CD8-positive, alpha-beta memory T cell (primary cell): ENCODE results near the gene MLLT10. TPM values are rescaled to one million over a fixed set of nuclear protein-coding genes. Genes with fewer than 3 reads are reported as not detected.
"Not testable (repeated sequence)": the region's sequence is repeated elsewhere in the genome, so short reads cannot be mapped to it uniquely, and the experiment has no call there.

Source experiments
- CTCF ChIA-PET: fragments of 350-600 bp; sonication (Branson Sonifier 250); formaldehyde crosslinking; loops from one replicate; lab custom pipeline; 2021; ENCODE audit warnings: antibody characterized with exemption; lab: Charles Lee
- POLR2A ChIA-PET: fragments of 350-600 bp; sonication (Branson Sonifier 250); formaldehyde crosslinking; loops from one replicate; lab custom pipeline; 2021; ENCODE audit warnings: antibody characterized with exemption; lab: Charles Lee
- DNase-seq, 5 donors: peaks; one replicate each; pipeline versions ENCODE4 v3.0.0 to v3.0.0-alpha.2; 2020 to 2022; ENCODE audit warnings: mixed read lengths in 1 of 5
- H3K27ac ChIP-seq: one replicate; pipeline ENCODE4 v1.7.0; 2013; ENCODE audit warnings: low read depth, mild to moderate bottlenecking, low read length, moderate library complexity
- H3K27me3 ChIP-seq: 2 replicates; pipeline ENCODE4 v1.7.0; 2013; ENCODE audit warnings: low read length, mild to moderate bottlenecking; ENCODE audit not compliant: insufficient read depth, poor library complexity, severe bottlenecking
- H3K36me3 ChIP-seq: 2 replicates; pipeline ENCODE4 v1.7.0; 2013; ENCODE audit warnings: mild to moderate bottlenecking, low read length, moderate library complexity; ENCODE audit not compliant: insufficient read depth
- H3K4me1 ChIP-seq: 2 replicates; pipeline ENCODE4 v1.7.0; 2013; ENCODE audit warnings: mild to moderate bottlenecking, low read length, moderate library complexity; ENCODE audit not compliant: insufficient read depth
- H3K4me3 ChIP-seq: 2 replicates; pipeline ENCODE4 v1.7.0; 2013; ENCODE audit warnings: mild to moderate bottlenecking, low read length
- H3K9me3 ChIP-seq: 2 replicates; pipeline ENCODE4 v1.7.0; 2013; ENCODE audit warnings: mild to moderate bottlenecking, low read length
- H3K27ac Mint-ChIP-seq, 8 donors: one replicate each; pipeline ENCODE4 v1.8.0; 2020 to 2021; ENCODE audit warnings: mixed read lengths in 8 of 8, mild to moderate bottlenecking in 6 of 8, inconsistent platforms in 3 of 8, moderate library complexity in 3 of 8
- H3K27me3 Mint-ChIP-seq, 2 donors: one replicate each; pipeline ENCODE4 v1.8.0; 2020 to 2021; ENCODE audit warnings: mixed read lengths in 2 of 2, mild to moderate bottlenecking in 1 of 2, moderate library complexity in 1 of 2
- H3K36me3 Mint-ChIP-seq, 3 donors: one replicate each; pipeline ENCODE4 v1.8.0; 2020 to 2021; ENCODE audit warnings: mixed read lengths in 3 of 3, inconsistent platforms in 1 of 3, mild to moderate bottlenecking in 1 of 3
- H3K4me1 Mint-ChIP-seq, 3 donors: one replicate each; pipeline ENCODE4 v1.8.0; 2020 to 2021; ENCODE audit warnings: mixed read lengths in 3 of 3, inconsistent platforms in 1 of 3, mild to moderate bottlenecking in 1 of 3
- H3K4me3 Mint-ChIP-seq, 7 donors: one replicate each; pipeline ENCODE4 v1.8.0; 2020 to 2021; ENCODE audit warnings: mixed read lengths in 7 of 7, mild to moderate bottlenecking in 6 of 7, moderate library complexity in 4 of 7, inconsistent platforms in 2 of 7
- H3K9me3 Mint-ChIP-seq, 5 donors: one replicate each; pipeline ENCODE4 v1.8.0; 2020 to 2022; ENCODE audit warnings: mixed read lengths in 5 of 5, mild to moderate bottlenecking in 3 of 5, moderate library complexity in 2 of 5, inconsistent platforms in 1 of 5
- polyA plus RNA-seq: library from polyadenylated mRNA; unstranded; fragments of 300-500 nt; fragmentation: Illumina TruSeq; gene quantifications from one replicate; pipeline ENCODE4 v1.2.3, GENCODE V29; 2021
- total RNA-seq, 2 experiments: library from RNA; stranded (reverse); gene quantifications; one replicate each; pipeline ENCODE4 v1.2.3, GENCODE V29; 2021

The MLLT10 gene
- total and polyA plus RNA-seq, 3 experiments from 2014 or later, result 7.4 to 37.2 (median 35.6) TPM

GRCh38 chr10:21707498-21707897 lies 173.5 kb downstream of the MLLT10 start:
- no peaks in the 10 kb centered on the region for H3K27me3 Mint-ChIP-seq
- H3K27ac Mint-ChIP-seq, result peak overlapping the region in 1 of 8 donors; percentile 34
- ChIA-PET CTCF (no interaction called here), POLR2A (no interaction called here)
- Histone ChIP-seq H3K27ac (no peak overlapping the region), H3K4me3 (no peak overlapping the region), H3K4me1 (peaks cover 14% of the 10 kb centered on the region), H3K9me3 (no peaks in the 10 kb centered on the region), H3K36me3 (no peaks in the 10 kb centered on the region), H3K27me3 (no peaks in the 10 kb centered on the region)
- H3K9me3 Mint-ChIP-seq, result no peaks in the 10 kb centered on the region
- no peak for DNase-seq
- H3K4me3 Mint-ChIP-seq, result no peak overlapping the region
- H3K36me3 Mint-ChIP-seq, result peaks cover 14 to 49% (median 34%) of the 10 kb centered on the region in 3 donors
- H3K4me1 Mint-ChIP-seq, result peaks cover 33 to 48% (median 46%) of the 10 kb centered on the region in 3 donors

- Mint-ChIP-seq H3K9me3 (no peaks in the 10 kb centered on the region), H3K27ac (peak overlapping the region in 2 of 8 donors; percentile 13 to 42), H3K27me3 (no peaks in the 10 kb centered on the region), H3K4me3 (no peak overlapping the region), H3K4me1 (peaks cover 6 to 10% (median 10%) of the 10 kb centered on the region in 3 donors), H3K36me3 (peaks cover 21 to 69% (median 28%) of the 10 kb centered on the region in 3 donors)
- no peaks in the 10 kb centered on the region for H3K27me3 ChIP-seq
- no peak overlapping the region for H3K27ac ChIP-seq
- H3K4me3 ChIP-seq, result no peak overlapping the region
- CTCF ChIA-PET, result no interaction called here
- H3K9me3 ChIP-seq, result no peaks in the 10 kb centered on the region
- DNase-seq, result no peak
- H3K36me3 ChIP-seq, result peaks cover 4% of the 10 kb centered on the region
- POLR2A ChIA-PET, result interaction anchor here (0.6 kb wide), 1 partner anchor 648 kb away, joined by 3 read pairs; no protein-coding TSS in a partner anchor
- no peaks in the 10 kb centered on the region for H3K4me1 ChIP-seq
Measured at GRCh38 chr10:21712975-21713374, 178.9 kb downstream of the MLLT10 start.

GRCh38 chr10:21715531-21716195 lies 181.6 kb downstream of the MLLT10 start:
- Mint-ChIP-seq H3K27ac (peak overlapping the region in 1 of 8 donors; percentile 10), H3K4me1 (peaks cover 2 to 16% (median 9%) of the 10 kb centered on the region in 3 donors), H3K36me3 (peaks cover 13 to 64% (median 20%) of the 10 kb centered on the region in 3 donors), H3K4me3 (no peak overlapping the region), H3K9me3 (no peaks in the 10 kb centered on the region), H3K27me3 (no peaks in the 10 kb centered on the region)
- peaks cover 4% of the 10 kb centered on the region for H3K36me3 ChIP-seq
- no peak overlapping the region for H3K4me3 ChIP-seq
- H3K27ac ChIP-seq, result no peak overlapping the region
- ChIA-PET POLR2A (no interaction called here), CTCF (no interaction called here)
- H3K4me1 ChIP-seq, result no peaks in the 10 kb centered on the region
- H3K9me3 ChIP-seq, result no peaks in the 10 kb centered on the region
- no peak for DNase-seq
- no peaks in the 10 kb centered on the region for H3K27me3 ChIP-seq

GRCh38 chr10:21717437-21718054 lies 183.5 kb downstream of the MLLT10 start:
- H3K4me1 ChIP-seq, H3K36me3 ChIP-seq, H3K9me3 Mint-ChIP-seq, H3K4me3 ChIP-seq, H3K9me3 ChIP-seq, DNase-seq, CTCF ChIA-PET, H3K27ac ChIP-seq, H3K4me3 Mint-ChIP-seq, H3K27me3 Mint-ChIP-seq, H3K27me3 ChIP-seq, POLR2A ChIA-PET: not testable (repeated sequence)
- Mint-ChIP-seq H3K27ac (peak overlapping the region in 1 of 8 donors; percentile 66), H3K4me1 (peaks cover 4 to 16% (median 13%) of the 10 kb centered on the region in 3 donors), H3K36me3 (peaks cover 13 to 63% (median 16%) of the 10 kb centered on the region in 3 donors)

GRCh38 chr10:21719502-21719901 lies 185.5 kb downstream of the MLLT10 start:
- no peaks in the 10 kb centered on the region for H3K27me3 ChIP-seq
- Mint-ChIP-seq H3K27me3 (no peaks in the 10 kb centered on the region), H3K4me3 (no peak overlapping the region), H3K27ac (no peak overlapping the region), H3K9me3 (no peaks in the 10 kb centered on the region), H3K4me1 (peaks cover 12 to 29% (median 27%) of the 10 kb centered on the region in 3 donors), H3K36me3 (peaks cover 9 to 53% (median 13%) of the 10 kb centered on the region in 3 donors)
- ChIA-PET CTCF (no interaction called here), POLR2A (no interaction called here)
- H3K27ac ChIP-seq, result no peak overlapping the region
- no peak overlapping the region for H3K4me3 ChIP-seq
- H3K36me3 ChIP-seq, result no peaks in the 10 kb centered on the region
- H3K4me1 ChIP-seq, result no peaks in the 10 kb centered on the region
- H3K9me3 ChIP-seq, result no peaks in the 10 kb centered on the region
- no peak for DNase-seq

GRCh38 chr10:21720090-21720489 lies 186.1 kb downstream of the MLLT10 start:
- Histone ChIP-seq H3K27me3 (no peaks in the 10 kb centered on the region), H3K4me1 (no peaks in the 10 kb centered on the region), H3K36me3 (no peaks in the 10 kb centered on the region), H3K4me3 (no peak overlapping the region), H3K9me3 (no peaks in the 10 kb centered on the region), H3K27ac (no peak overlapping the region)
- ChIA-PET CTCF (no interaction called here), POLR2A (no interaction called here)
- Mint-ChIP-seq H3K36me3 (peaks cover 8 to 50% (median 10%) of the 10 kb centered on the region in 3 donors), H3K27me3 (no peaks in the 10 kb centered on the region), H3K4me3 (no peak overlapping the region), H3K9me3 (no peaks in the 10 kb centered on the region), H3K4me1 (peaks cover 17 to 35% (median 33%) of the 10 kb centered on the region in 3 donors), H3K27ac (no peak overlapping the region)
- no peak for DNase-seq

GRCh38 chr10:21721000-21721665 lies 187.1 kb downstream of the MLLT10 start:
- no peaks in the 10 kb centered on the region for H3K36me3 ChIP-seq
- no peaks in the 10 kb centered on the region for H3K27me3 Mint-ChIP-seq
- H3K4me3 Mint-ChIP-seq, result no peak overlapping the region
- no peak for DNase-seq
- no peaks in the 10 kb centered on the region for H3K4me1 ChIP-seq
- no peaks in the 10 kb centered on the region for H3K9me3 ChIP-seq
- H3K4me1 Mint-ChIP-seq, result peaks cover 19 to 38% (median 37%) of the 10 kb centered on the region in 3 donors
- POLR2A ChIA-PET, result interaction anchor here (0.6 kb wide), 1 partner anchor 195 kb away, joined by 5 read pairs; no protein-coding TSS in a partner anchor
- no peaks in the 10 kb centered on the region for H3K27me3 ChIP-seq
- H3K9me3 Mint-ChIP-seq, result no peaks in the 10 kb centered on the region
- no peak overlapping the region for H3K4me3 ChIP-seq
- H3K27ac Mint-ChIP-seq, result no peak overlapping the region
- H3K27ac ChIP-seq, result no peak overlapping the region
- H3K36me3 Mint-ChIP-seq, result peaks cover 0 to 44% (median 9%) of the 10 kb centered on the region in 3 donors
- CTCF ChIA-PET, result no interaction called here

GRCh38 chr10:21722209-21722608 lies 188.2 kb downstream of the MLLT10 start:
- H3K4me3 ChIP-seq, result no peak overlapping the region
- POLR2A ChIA-PET, result no interaction called here
- Mint-ChIP-seq H3K4me3 (no peak overlapping the region), H3K9me3 (no peaks in the 10 kb centered on the region), H3K36me3 (peaks cover 0 to 48% (median 10%) of the 10 kb centered on the region in 3 donors), H3K4me1 (peaks cover 21 to 45% (median 44%) of the 10 kb centered on the region in 3 donors), H3K27me3 (no peaks in the 10 kb centered on the region), H3K27ac (no peak overlapping the region)
- DNase-seq, result no peak
- H3K9me3 ChIP-seq, result no peaks in the 10 kb centered on the region
- peaks cover under 1% of the 10 kb centered on the region for H3K36me3 ChIP-seq
- peaks cover 7% of the 10 kb centered on the region for H3K4me1 ChIP-seq
- H3K27ac ChIP-seq, result no peak overlapping the region
- CTCF ChIA-PET, result no interaction called here
- no peaks in the 10 kb centered on the region for H3K27me3 ChIP-seq
